Astrocyte (in vitro differentiated cells and primary cell): ENCODE results near the gene PTPRN2. TPM values are rescaled to one million over a fixed set of nuclear protein-coding genes. Genes with fewer than 3 reads are reported as not detected.

Source experiments
- DNase-seq: peaks from one replicate; pipeline ENCODE4 v3.0.0-alpha.2; 2010; ENCODE audit warnings: low read depth
- FAIRE-seq: peaks from 2 replicates; lab custom pipeline; 2011; peaks lifted over from hg19 to GRCh38; lab: Jason Lieb, UNC
- H2AFZ ChIP-seq: 2 replicates; pipeline ENCODE4 v1.6.0; 2012; ENCODE audit warnings: low read depth, low read length, inconsistent platforms
- H3K27ac ChIP-seq: 2 replicates; pipeline ENCODE4 v1.5.1; 2011; ENCODE audit warnings: low read depth, low read length, inconsistent platforms
- H3K27me3 ChIP-seq: 2 replicates; pipeline ENCODE4 v1.6.0; 2011; ENCODE audit warnings: low read length, inconsistent platforms; ENCODE audit not compliant: insufficient read depth
- H3K36me3 ChIP-seq: 2 replicates; pipeline ENCODE4 v1.5.1; 2011; ENCODE audit warnings: low read length, inconsistent platforms; ENCODE audit not compliant: insufficient read depth
- H3K4me1 ChIP-seq: 2 replicates; pipeline ENCODE4 v1.5.1; 2011; ENCODE audit warnings: low read length, inconsistent platforms; ENCODE audit not compliant: insufficient read depth
- H3K4me2 ChIP-seq: 2 replicates; pipeline ENCODE4 v1.6.0; 2012; ENCODE audit warnings: low read length, inconsistent platforms
- H3K4me3 ChIP-seq: 2 replicates; pipeline ENCODE4 v1.5.1; 2011; ENCODE audit warnings: low read depth, mild to moderate bottlenecking, low read length, inconsistent platforms; ENCODE audit not compliant: insufficient read depth
- H3K79me2 ChIP-seq: 2 replicates; pipeline ENCODE4 v1.6.0; 2012; ENCODE audit warnings: mild to moderate bottlenecking, low read length, inconsistent platforms; ENCODE audit not compliant: insufficient read depth
- H3K9ac ChIP-seq: 2 replicates; pipeline ENCODE4 v1.6.0; 2012; ENCODE audit warnings: mild to moderate bottlenecking, low read length, inconsistent platforms
- H3K9me3 ChIP-seq: 2 replicates; pipeline ENCODE4 v1.5.1; 2012; ENCODE audit warnings: low read depth, mild to moderate bottlenecking, low read length, inconsistent platforms; ENCODE audit not compliant: insufficient read depth
- H4K20me1 ChIP-seq: 2 replicates; pipeline ENCODE4 v1.6.0; 2012; ENCODE audit warnings: low read length, inconsistent platforms; ENCODE audit not compliant: insufficient read depth
- H3K27ac Mint-ChIP-seq: one replicate; pipeline ENCODE4 v1.8.0; 2021; ENCODE audit warnings: mild to moderate bottlenecking, mixed read lengths; ENCODE audit not compliant: unreplicated experiment
- H3K27me3 Mint-ChIP-seq: one replicate; pipeline ENCODE4 v1.8.0; 2021; ENCODE audit warnings: low read depth, mixed read lengths; ENCODE audit not compliant: unreplicated experiment
- H3K36me3 Mint-ChIP-seq: one replicate; pipeline ENCODE4 v1.8.0; 2021; ENCODE audit warnings: low read depth, mixed read lengths; ENCODE audit not compliant: unreplicated experiment
- H3K4me1 Mint-ChIP-seq: one replicate; pipeline ENCODE4 v1.8.0; 2021; ENCODE audit warnings: low read depth, mixed read lengths; ENCODE audit not compliant: unreplicated experiment
- H3K4me3 Mint-ChIP-seq: one replicate; pipeline ENCODE4 v1.8.0; 2021; ENCODE audit warnings: mild to moderate bottlenecking, moderate library complexity, mixed read lengths; ENCODE audit not compliant: unreplicated experiment
- H3K9me3 Mint-ChIP-seq: one replicate; pipeline ENCODE4 v1.8.0; 2021; ENCODE audit warnings: mild to moderate bottlenecking, mixed read lengths; ENCODE audit not compliant: unreplicated experiment
- CTCF ChIP-seq: IDR thresholded peaks from 2 replicates; pipeline ENCODE4 v1.5.1; 2011; ENCODE audit warnings: low read depth, mild to moderate bottlenecking, inconsistent platforms, low read length, moderate library complexity; ENCODE audit not compliant: insufficient read depth
- EZH2 ChIP-seq: IDR thresholded peaks from 2 replicates; pipeline ENCODE4 v1.6.1; 2012; ENCODE audit warnings: mild to moderate bottlenecking, low read length, inconsistent platforms; ENCODE audit not compliant: insufficient read depth
- total RNA-seq: library from RNA; stranded (reverse); gene quantifications from 2 replicates; pipeline ENCODE4 v1.2.1, GENCODE V29; 2021

The PTPRN2 gene
- total RNA-seq, 1 donor from 2014 or later, result 0.09 TPM

- no peak for FAIRE-seq
- TF ChIP-seq CTCF (no peak), EZH2 (no peak)
Observed at GRCh38 chr7:157991761-157992160, 595.9 kb downstream of the PTPRN2 start.

DNA sequence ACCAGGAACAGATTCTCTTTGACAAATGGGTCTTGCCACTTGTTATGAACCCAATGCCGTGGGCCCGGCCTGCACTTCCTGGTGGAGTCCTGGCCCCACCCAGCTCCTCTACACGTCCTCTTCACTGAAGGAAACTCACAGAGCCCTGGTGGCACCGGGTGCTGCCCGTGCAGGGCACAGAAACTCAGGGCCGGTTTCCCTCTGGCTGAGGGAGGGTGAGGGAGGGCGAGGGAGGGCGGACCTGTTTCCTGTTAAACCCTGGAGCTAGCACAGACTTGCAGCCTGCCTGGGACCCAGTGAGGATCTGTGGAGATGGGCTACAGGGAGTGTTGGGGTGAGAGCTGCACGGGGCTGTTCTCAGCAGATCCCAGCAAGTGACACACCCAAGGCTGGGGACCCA, 596.3 kb downstream of the PTPRN2 start:
- H3K36me3 ChIP-seq, result no peaks in the 10 kb centered on the region
- no peak overlapping the region for H3K4me3 ChIP-seq
- H3K4me3 Mint-ChIP-seq, result no peak overlapping the region
- no peak overlapping the region for H3K27ac ChIP-seq
- no peak overlapping the region for H3K4me2 ChIP-seq
- no peak overlapping the region for H2AFZ ChIP-seq
- H3K27ac Mint-ChIP-seq, result no peak overlapping the region
- H3K4me1 Mint-ChIP-seq, result no peaks in the 10 kb centered on the region
- no peaks in the 10 kb centered on the region for H3K79me2 ChIP-seq
- peaks cover 22% of the 10 kb centered on the region for H3K9me3 Mint-ChIP-seq
- TF ChIP-seq CTCF, result no peak
- no peak for TF ChIP-seq EZH2
- FAIRE-seq, result no peak
- no peaks in the 10 kb centered on the region for H3K27me3 Mint-ChIP-seq
- H3K36me3 Mint-ChIP-seq, result no peaks in the 10 kb centered on the region
- no peaks in the 10 kb centered on the region for H4K20me1 ChIP-seq
- H3K4me1 ChIP-seq, result no peaks in the 10 kb centered on the region
- no peaks in the 10 kb centered on the region for H3K9me3 ChIP-seq
- no peak overlapping the region for H3K9ac ChIP-seq
- H3K27me3 ChIP-seq, result no peaks in the 10 kb centered on the region
- no peak for DNase-seq

More at GRCh38 chr7:157991761-157992160, 595.9 kb downstream of the PTPRN2 start:
- H3K4me3 Mint-ChIP-seq, result no peak overlapping the region
- DNase-seq, result no peak
- Histone ChIP-seq H4K20me1 (no peaks in the 10 kb centered on the region), H3K27ac (no peak overlapping the region), H3K4me3 (no peak overlapping the region), H3K4me2 (no peak overlapping the region), H3K79me2 (no peaks in the 10 kb centered on the region), H3K4me1 (no peaks in the 10 kb centered on the region), H3K36me3 (no peaks in the 10 kb centered on the region), H2AFZ (no peak overlapping the region), H3K9ac (no peak overlapping the region), H3K27me3 (no peaks in the 10 kb centered on the region), H3K9me3 (no peaks in the 10 kb centered on the region)
- no peaks in the 10 kb centered on the region for H3K27me3 Mint-ChIP-seq
- peaks cover 21% of the 10 kb centered on the region for H3K9me3 Mint-ChIP-seq
- no peak overlapping the region for H3K27ac Mint-ChIP-seq
- no peaks in the 10 kb centered on the region for H3K4me1 Mint-ChIP-seq
- no peaks in the 10 kb centered on the region for H3K36me3 Mint-ChIP-seq

DNA sequence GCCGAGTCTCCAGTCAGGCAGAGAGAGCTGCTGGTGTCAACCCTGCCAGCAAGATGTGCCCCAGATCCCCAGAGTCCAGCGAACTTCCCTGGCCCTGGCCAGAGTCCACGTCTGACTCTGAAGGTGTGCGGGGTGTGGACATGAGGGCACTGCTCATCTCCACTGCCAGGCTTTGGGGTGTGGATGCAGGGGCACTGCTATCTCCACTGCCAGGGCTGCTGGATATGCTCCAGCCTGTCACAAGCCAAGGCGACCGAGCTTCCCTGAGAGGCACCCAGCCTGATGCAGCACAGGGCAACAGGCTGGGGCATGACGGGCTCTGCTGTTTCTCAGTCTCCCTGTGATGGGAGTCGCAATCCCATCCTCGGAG, 596.8 kb downstream of the PTPRN2 start:
- H3K27ac Mint-ChIP-seq, result no peak overlapping the region
- H3K27me3 ChIP-seq, result no peaks in the 10 kb centered on the region
- H2AFZ ChIP-seq, result no peak overlapping the region
- H3K4me3 Mint-ChIP-seq, result no peak overlapping the region
- no peak overlapping the region for H3K9ac ChIP-seq
- H4K20me1 ChIP-seq, result no peaks in the 10 kb centered on the region
- H3K79me2 ChIP-seq, result no peaks in the 10 kb centered on the region
- no peaks in the 10 kb centered on the region for H3K4me1 ChIP-seq
- no peak overlapping the region for H3K27ac ChIP-seq
- no peak for TF ChIP-seq EZH2
- no peak for TF ChIP-seq CTCF
- H3K9me3 Mint-ChIP-seq, result peaks cover 23% of the 10 kb centered on the region
- no peaks in the 10 kb centered on the region for H3K27me3 Mint-ChIP-seq
- H3K36me3 Mint-ChIP-seq, result no peaks in the 10 kb centered on the region
- DNase-seq (no peak), FAIRE-seq (no peak)
- no peak overlapping the region for H3K4me3 ChIP-seq
- H3K4me2 ChIP-seq, result no peak overlapping the region
- H3K36me3 ChIP-seq, result no peaks in the 10 kb centered on the region
- H3K9me3 ChIP-seq, result no peaks in the 10 kb centered on the region
- H3K4me1 Mint-ChIP-seq, result no peaks in the 10 kb centered on the region
